GM23248 (cell line): Measurements from ENCODE around the gene RELN.

ENCODE experiments used
- EZH2 ChIP-seq: fragments of 200-600 bp; sonication (generic); IDR thresholded peaks from 2 replicates; pipeline ENCODE4 v1.6.1; 2018; ENCODE audit warnings: antibody characterized with exemption, mild to moderate bottlenecking; ENCODE audit not compliant: insufficient read depth, poor library complexity, severe bottlenecking
- EZH2phosphoT487 ChIP-seq: fragments of 200-600 bp; sonication (generic); IDR thresholded peaks from 2 replicates; pipeline ENCODE4 v1.6.1; 2018; ENCODE audit warnings: antibody characterized with exemption, moderate library complexity, mild to moderate bottlenecking, low read depth; ENCODE audit not compliant: insufficient read depth

GRCh38 chr7:103521937-103522336, 467.5 kb downstream of the RELN start:
- TF ChIP-seq EZH2 (no peak), EZH2phosphoT487 (no peak)
